HCT116 (cell line): ENCODE results near the gene RFX1. TPM values are rescaled to one million over a fixed set of nuclear protein-coding genes. Genes with fewer than 3 reads are reported as not detected.

ENCODE experiments used
- ATAC-seq: fragments of 200-7000 bp; cut with Tn5 transposase; 2 replicates; pipeline ENCODE4 v1.9.1; 2020; ENCODE audit warnings: mild to moderate bottlenecking, moderate library complexity
- BruUV-seq: library from RNA; stranded (reverse); fragments of 400-500 nt; replicated peaks from 2 replicates; lab custom pipeline; 2021; lab: Mats Ljungman, UMichigan
- CTCF ChIA-PET: fragments of 300-600 bp; sonication (Branson Sonifier 250); formaldehyde crosslinking; loops from one replicate; lab custom pipeline; 2021; ENCODE audit warnings: antibody characterized with exemption; lab: Charles Lee
- POLR2A ChIA-PET: fragments of 300-600, 350-600 bp; sonication (Branson Sonifier 250); formaldehyde crosslinking; loops from one replicate; lab custom pipeline; 2021; ENCODE audit warnings: antibody characterized with exemption; lab: Charles Lee
- RAD21 ChIA-PET, 2 experiments: fragments of 300-600 bp; sonication (Branson Sonifier 250); formaldehyde crosslinking; loops; one replicate each; lab custom pipeline; 2023; ENCODE audit warnings: low total read pairs in 2 of 2; ENCODE audit not compliant: uncharacterized antibody in 2 of 2, unreplicated experiment in 2 of 2, low non-redundant PET in 1 of 2; lab: Charles Lee
- DNase-seq: peaks from one replicate; pipeline ENCODE4 v3.0.0-alpha.2; 2010; ENCODE audit warnings: low read depth, low spot score
- H2AFZ ChIP-seq: fragments of 200-600 bp; shearing (Covaris generic), sonication (generic); 2 replicates; pipeline ENCODE4 v1.6.1; 2017; ENCODE audit warnings: low read depth, mixed run types, mixed read lengths, antibody characterized with exemption, low read length; ENCODE audit not compliant: poor library complexity, severe bottlenecking
- H3K27ac ChIP-seq: 2 replicates; pipeline ENCODE4 v1.5.1; 2012; ENCODE audit warnings: low read depth, low read length
- H3K27me3 ChIP-seq: fragments of 200-600 bp; sonication (generic); 2 replicates; pipeline ENCODE4 v1.6.1; 2016; ENCODE audit warnings: mixed run types, low read length, mixed read lengths; ENCODE audit not compliant: insufficient read depth
- H3K36me3 ChIP-seq, 2 experiments: fragments of 200-500 bp in 1 of 2; fragments of 200-600 bp in 1 of 2; sonication (Bioruptor generic) in 1 of 2; sonication (generic) in 1 of 2; 2 replicates each; pipeline versions ENCODE4 v1.5.1 to v1.6.1; 2014 to 2016; ENCODE audit warnings: low read length in 2 of 2, inconsistent platforms in 1 of 2, mixed read lengths in 1 of 2, mixed run types in 1 of 2; ENCODE audit not compliant: insufficient read depth in 2 of 2, control insufficient read depth in 1 of 2
- H3K4me1 ChIP-seq, 2 experiments: fragments of 200-600 bp in 1 of 2; sonication (generic) in 1 of 2; 2 replicates each; pipeline versions ENCODE4 v1.5.1 to v1.6.1; 2012 to 2017; ENCODE audit warnings: low read length in 2 of 2, inconsistent platforms in 1 of 2, mild to moderate bottlenecking in 1 of 2, mixed read lengths in 1 of 2, mixed run types in 1 of 2, moderate library complexity in 1 of 2; ENCODE audit not compliant: insufficient read depth in 2 of 2, control insufficient read depth in 1 of 2
- H3K4me2 ChIP-seq: fragments of 200-600 bp; sonication (generic); 2 replicates; pipeline ENCODE4 v1.6.1; 2017; ENCODE audit warnings: mixed run types, low read length, mixed read lengths
- H3K4me3 ChIP-seq, 2 experiments: fragments of 200-600 bp in 1 of 2; sonication (generic) in 1 of 2; replicated peaks in 1 of 2; 2 replicates each; pipeline ENCODE4 v1.5.1; 2011 to 2016; ENCODE audit warnings: low read length in 2 of 2, control low read depth in 1 of 2, low read depth in 1 of 2, mild to moderate bottlenecking in 1 of 2, mixed read lengths in 1 of 2, mixed run types in 1 of 2
- H3K79me2 ChIP-seq: fragments of 200-600 bp; sonication (generic); 2 replicates; pipeline ENCODE4 v1.6.1; 2017; ENCODE audit warnings: mild to moderate bottlenecking, mixed run types, low read length, moderate library complexity, mixed read lengths; ENCODE audit not compliant: insufficient read depth
- H3K9ac ChIP-seq: fragments of 200-600 bp; sonication (generic); 2 replicates; pipeline ENCODE4 v1.6.1; 2016; ENCODE audit warnings: low read length, mixed read lengths
- H3K9me2 ChIP-seq: fragments of 200-600 bp; sonication (generic), shearing (Covaris generic); 2 replicates; pipeline ENCODE4 v1.6.1; 2017; ENCODE audit warnings: mixed run types, mild to moderate bottlenecking, moderate library complexity; ENCODE audit not compliant: insufficient read depth
- H3K9me3 ChIP-seq, 2 experiments: fragments of 200-500 bp in 1 of 2; fragments of 200-600 bp in 1 of 2; sonication (Bioruptor generic) in 1 of 2; sonication (generic) in 1 of 2; 2 replicates each; pipeline ENCODE4 v1.6.1; 2014 to 2017; ENCODE audit warnings: low read length in 2 of 2, mixed read lengths in 2 of 2, inconsistent platforms in 1 of 2, low read depth in 1 of 2, mild to moderate bottlenecking in 1 of 2, mixed run types in 1 of 2, moderate library complexity in 1 of 2; ENCODE audit not compliant: control insufficient read depth in 1 of 2, insufficient read depth in 1 of 2
- H4K20me1 ChIP-seq: fragments of 200-600 bp; sonication (generic), shearing (Covaris generic); 2 replicates; pipeline ENCODE4 v1.6.1; 2017; ENCODE audit warnings: mixed run types, mild to moderate bottlenecking, moderate library complexity; ENCODE audit not compliant: insufficient read depth
- FOSL1 ChIP-seq: IDR thresholded peaks from 2 replicates; pipeline ENCODE4 v1.6.1; 2012; ENCODE audit warnings: low read depth
- SRF ChIP-seq: IDR thresholded peaks from 2 replicates; pipeline ENCODE4 v1.6.1; 2012; ENCODE audit warnings: low read depth
- YY1 ChIP-seq: IDR thresholded peaks from 2 replicates; pipeline ENCODE4 v1.6.1; 2011; ENCODE audit warnings: low read length, low read depth, moderate library complexity, mild to moderate bottlenecking; ENCODE audit not compliant: insufficient replicate concordance; ENCODE audit errors: extremely low read depth
- ZFX ChIP-seq: fragments of 450-650 bp; IDR thresholded peaks from 2 replicates; pipeline ENCODE4 v1.6.1; 2017
- ZNF274 ChIP-seq: fragments of 200-500 bp; sonication (Bioruptor generic); IDR thresholded peaks from 2 replicates; pipeline ENCODE4 v1.6.1; 2014; ENCODE audit warnings: mild to moderate bottlenecking, low read depth, low read length, inconsistent platforms
- intact Hi-C: fragments of 100-400 bp; cut with micrococcal nuclease; formaldehyde crosslinking; loops from 2 replicates; pipeline ENCODE4 v1.10.0; 2022
- total RNA-seq: library from RNA; stranded (reverse); gene quantifications from one replicate; pipeline ENCODE4 v1.2.1, GENCODE V29; 2021; ENCODE audit not compliant: unreplicated experiment
- TF ChIP-seq, protein P1 (sequence below): IDR thresholded peaks from 2 replicates; pipeline ENCODE4 v1.6.1; 2012

Gene RFX1
- total RNA-seq, 1 experiment from 2014 or later = 16.3 TPM

GRCh38 chr19:14055396-14055795 is 49.3 kb upstream of the RFX1 start:
- POLR2A ChIA-PET = no interaction called here
- H3K4me2 ChIP-seq = no peak overlapping the region
- H2AFZ ChIP-seq = no peak overlapping the region
- no peak overlapping the region for H3K27ac ChIP-seq
- no peaks in the 10 kb centered on the region for H3K9me2 ChIP-seq
- no peak for DNase-seq
- H3K4me1 ChIP-seq = peaks cover 10 to 24% of the 10 kb centered on the region in 2 experiments
- H3K9ac ChIP-seq = no peak overlapping the region
- no TSS peak for BruUV-seq
- H3K4me3 ChIP-seq = no peak overlapping the region
- H4K20me1 ChIP-seq = no peaks in the 10 kb centered on the region
- RAD21 ChIA-PET = no interaction called here
- CTCF ChIA-PET = interaction anchor here (1.0 to 5.7 kb wide), 2 partner anchors 11 to 13 kb away, joined by 4 to 31 read pairs; no protein-coding TSS in a partner anchor
- no peaks in the 10 kb centered on the region for H3K27me3 ChIP-seq
- H3K36me3 ChIP-seq = peaks cover 0 to 6% of the 10 kb centered on the region in 2 experiments; a peak in 1 of 4 replicates
- TF ChIP-seq SRF = no peak
- TF ChIP-seq FOSL1 = no peak
- no peak for TF ChIP-seq ZNF274
- TF ChIP-seq, protein P1, sequence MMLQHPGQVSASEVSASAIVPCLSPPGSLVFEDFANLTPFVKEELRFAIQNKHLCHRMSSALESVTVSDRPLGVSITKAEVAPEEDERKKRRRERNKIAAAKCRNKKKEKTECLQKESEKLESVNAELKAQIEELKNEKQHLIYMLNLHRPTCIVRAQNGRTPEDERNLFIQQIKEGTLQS = no peak
- TF ChIP-seq YY1 = no peak
- no peak for TF ChIP-seq ZFX
- H3K79me2 ChIP-seq = no peaks in the 10 kb centered on the region
- ATAC-seq = no peak
- H3K9me3 ChIP-seq = no peaks in the 10 kb centered on the region
- intact Hi-C loops = no loop called here

DNA sequence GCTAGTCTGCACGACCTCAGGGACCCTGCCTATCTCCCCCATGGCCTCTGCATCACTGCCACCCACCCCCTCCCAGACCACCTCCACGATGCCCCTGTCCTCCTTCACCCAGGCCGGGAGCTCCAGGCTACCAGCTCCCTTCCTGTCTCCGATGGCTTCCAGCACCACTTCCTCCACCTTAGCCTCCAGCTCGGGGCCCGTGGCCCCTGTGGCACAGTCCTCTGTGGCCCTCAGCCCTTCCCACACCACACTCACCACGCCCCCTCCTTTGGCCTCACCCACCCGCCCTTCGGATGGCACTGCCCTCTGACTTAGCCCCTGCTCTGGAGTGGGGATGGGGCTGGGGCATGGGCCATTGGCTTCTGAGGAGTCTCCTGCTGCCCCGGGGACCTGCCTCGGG is 48.6 kb upstream of the RFX1 start:
- peaks cover 0 to 6% of the 10 kb centered on the region in 2 experiments; a peak in 1 of 4 replicates for H3K36me3 ChIP-seq
- H3K27ac ChIP-seq = no peak overlapping the region; the same call in 1 of the 2 replicates
- DNase-seq (no peak), ATAC-seq (no peak)
- H3K9me3 ChIP-seq = no peaks in the 10 kb centered on the region
- H3K9ac ChIP-seq = no peak overlapping the region
- H3K4me3 ChIP-seq = no peak overlapping the region
- H3K79me2 ChIP-seq = no peaks in the 10 kb centered on the region
- TF ChIP-seq ZFX (no peak), FOSL1 (no peak)
- intact Hi-C loops = no loop called here
- H3K9me2 ChIP-seq = no peaks in the 10 kb centered on the region
- H3K4me1 ChIP-seq = peaks cover 10 to 24% of the 10 kb centered on the region in 2 experiments
- no peak overlapping the region for H3K4me2 ChIP-seq
- RAD21 ChIA-PET = no interaction called here
- POLR2A ChIA-PET = no interaction called here
- no TSS peak for BruUV-seq
- no peak overlapping the region for H2AFZ ChIP-seq
- CTCF ChIA-PET = no interaction called here
- H4K20me1 ChIP-seq = no peaks in the 10 kb centered on the region
- no peaks in the 10 kb centered on the region for H3K27me3 ChIP-seq
